HG02642 (cell line): ENCODE data around the gene P4HB.

Source experiments
- ATAC-seq: cut with Tn5 transposase; IDR thresholded peaks from one replicate; pipeline ENCODE4 v1.9.1; 2021; ENCODE audit warnings: mild to moderate bottlenecking; ENCODE audit not compliant: unreplicated experiment, poor library complexity

Gene P4HB

GRCh38 chr17:81859906-81860755, at the start of gene P4HB:
Gene P4HB (minus strand): TSS chr17:81860535. CDS start chr17:81860471, 64 bp downstream.
- peak; percentile 78 for ATAC-seq

GRCh38 chr17:81909231-81909630, 48.9 kb upstream of the P4HB start:
- ATAC-seq = no peak

- ATAC-seq = no peak
Observed at GRCh38 chr17:81908793-81909192, 48.5 kb upstream of the P4HB start.

GRCh38 chr17:81907219-81908145, 47.1 kb upstream of the P4HB start:
- no peak for ATAC-seq

- ATAC-seq = no peak
Observed at GRCh38 chr17:81906476-81907218, 46.3 kb upstream of the P4HB start.

GRCh38 chr17:81905993-81906392, 45.7 kb upstream of the P4HB start:
- no peak for ATAC-seq

- no peak for ATAC-seq
Observed at GRCh38 chr17:81905424-81905875, 45.1 kb upstream of the P4HB start.

GRCh38 chr17:81904600-81905423, 44.5 kb upstream of the P4HB start:
- no peak for ATAC-seq

- no peak for ATAC-seq
Observed at GRCh38 chr17:81903896-81904599, 43.7 kb upstream of the P4HB start.

- no peak for ATAC-seq
Observed at GRCh38 chr17:81903415-81903831, 43.1 kb upstream of the P4HB start.

GRCh38 chr17:81902653-81903414, 42.5 kb upstream of the P4HB start:
- ATAC-seq = no peak

GRCh38 chr17:81902023-81902652, 41.8 kb upstream of the P4HB start, which contains the start of gene NPB:
Gene NPB (plus strand): TSS chr17:81902238. CDS start chr17:81902278, 40 bp downstream.
- ATAC-seq = no peak

- no peak for ATAC-seq
Observed at GRCh38 chr17:81901167-81902022, 41.1 kb upstream of the P4HB start.

- ATAC-seq = no peak
Observed at GRCh38 chr17:81900181-81900820, 40.0 kb upstream of the P4HB start.

- no peak for ATAC-seq
Observed at GRCh38 chr17:81899514-81900166, 39.3 kb upstream of the P4HB start.

- no peak for ATAC-seq
Observed at GRCh38 chr17:81898885-81899284, 38.5 kb upstream of the P4HB start.
